ENCODE results near the gene TMEM14C.

The TMEM14C gene

DNA sequence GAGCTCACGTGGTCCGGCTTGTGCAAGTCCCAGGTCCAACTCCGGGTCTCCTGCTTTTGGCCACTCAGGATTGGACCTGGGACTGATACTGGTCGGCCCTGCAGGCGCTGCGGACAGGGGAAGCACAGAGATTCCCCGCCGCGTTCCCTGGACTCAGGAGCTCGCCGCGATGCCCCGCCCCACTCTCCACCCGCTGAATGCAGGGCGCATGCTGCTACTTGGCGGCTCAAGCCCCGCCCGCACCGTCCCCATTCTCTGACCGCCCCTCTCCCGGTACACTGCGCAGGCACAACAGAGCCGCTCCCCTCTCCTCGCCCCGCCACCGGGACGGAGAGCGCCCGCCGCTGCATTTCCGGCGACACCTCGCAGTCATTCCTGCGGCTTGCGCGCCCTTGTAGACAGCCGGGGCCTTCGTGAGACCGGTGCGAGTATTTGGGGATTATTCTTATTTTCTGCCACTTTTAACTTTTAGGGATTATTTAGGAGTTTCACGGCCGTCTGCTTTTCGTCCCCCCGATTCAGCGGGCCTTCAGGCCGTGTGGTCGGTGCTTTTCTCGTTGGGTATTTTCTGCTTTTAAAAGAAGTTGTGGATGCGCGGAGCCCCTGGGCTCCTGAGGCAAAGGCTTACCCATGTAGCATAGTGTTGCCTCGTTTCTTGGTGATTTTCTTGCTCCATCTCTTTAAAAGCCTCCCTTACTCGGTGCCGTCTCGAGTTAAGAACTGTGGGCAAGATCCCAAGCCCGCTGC lies at the start of gene TMEM14C:
Gene TMEM14C, plus strand, starts transcription at position 251 of the 747 bp plus-strand sequence. CDS start 1,544 bp downstream, outside the sequence.
- DNase-seq = peak; percentile 95 to 98

DNA sequence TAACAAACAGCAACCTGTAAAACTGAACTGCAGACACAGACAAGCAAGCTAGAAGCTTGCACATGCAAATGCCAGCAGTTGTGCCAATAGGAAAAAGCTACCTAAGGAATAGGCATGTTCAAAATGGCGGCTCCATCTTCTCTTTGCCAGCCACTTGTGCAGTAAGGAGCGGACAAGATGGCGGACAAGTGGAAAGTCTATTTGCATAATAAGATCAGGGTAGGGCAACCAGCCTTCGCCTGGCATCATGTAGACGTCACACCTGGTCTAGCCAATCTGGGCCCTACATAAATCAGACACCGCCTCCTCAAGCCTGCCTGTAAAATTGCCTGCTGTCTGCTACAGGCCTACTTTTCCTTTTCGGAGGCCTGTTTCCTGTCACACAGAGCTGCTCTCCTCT lies 46.5 kb upstream of the TMEM14C start:
- DNase-seq = no peak

DNA sequence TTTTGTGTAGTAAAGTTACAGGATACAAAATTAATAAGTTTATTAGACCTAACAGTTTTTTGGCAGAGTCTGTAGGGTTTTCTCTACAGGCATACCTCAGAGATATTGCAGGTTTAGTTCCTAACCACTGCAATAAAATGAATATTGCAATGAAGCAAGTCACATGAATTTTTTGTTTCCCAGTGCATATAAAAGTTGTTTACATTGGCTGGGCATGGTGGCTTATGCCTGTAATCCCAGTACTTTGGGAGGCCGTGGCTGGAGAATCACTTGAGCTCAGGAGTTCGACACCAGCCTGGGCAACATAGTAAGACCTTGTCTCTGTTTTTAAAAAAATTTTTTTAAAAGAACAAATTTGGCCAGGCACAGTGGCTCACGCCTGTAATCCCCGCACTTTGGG lies 44.4 kb upstream of the TMEM14C start:
- no peak for DNase-seq

DNA sequence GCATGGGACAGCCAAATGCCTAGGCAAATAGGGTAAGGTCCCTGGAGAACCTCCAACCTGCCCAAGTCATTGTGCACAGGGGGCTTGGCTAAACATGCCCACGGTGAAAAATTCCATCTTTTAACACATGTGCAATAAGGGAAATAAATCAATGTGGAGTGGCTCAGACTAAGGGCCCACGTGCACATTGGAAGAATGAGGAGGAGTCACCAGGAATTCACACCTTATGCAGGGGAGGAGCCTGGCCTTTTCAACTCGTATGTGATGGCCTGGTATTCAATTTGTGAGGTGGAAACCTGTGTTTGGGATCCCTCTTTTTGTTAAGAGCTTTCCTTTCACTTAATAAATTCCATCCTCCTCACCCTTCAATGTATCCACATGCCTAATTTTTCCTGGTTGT lies 41.1 kb upstream of the TMEM14C start:
- no peak for DNase-seq

DNA sequence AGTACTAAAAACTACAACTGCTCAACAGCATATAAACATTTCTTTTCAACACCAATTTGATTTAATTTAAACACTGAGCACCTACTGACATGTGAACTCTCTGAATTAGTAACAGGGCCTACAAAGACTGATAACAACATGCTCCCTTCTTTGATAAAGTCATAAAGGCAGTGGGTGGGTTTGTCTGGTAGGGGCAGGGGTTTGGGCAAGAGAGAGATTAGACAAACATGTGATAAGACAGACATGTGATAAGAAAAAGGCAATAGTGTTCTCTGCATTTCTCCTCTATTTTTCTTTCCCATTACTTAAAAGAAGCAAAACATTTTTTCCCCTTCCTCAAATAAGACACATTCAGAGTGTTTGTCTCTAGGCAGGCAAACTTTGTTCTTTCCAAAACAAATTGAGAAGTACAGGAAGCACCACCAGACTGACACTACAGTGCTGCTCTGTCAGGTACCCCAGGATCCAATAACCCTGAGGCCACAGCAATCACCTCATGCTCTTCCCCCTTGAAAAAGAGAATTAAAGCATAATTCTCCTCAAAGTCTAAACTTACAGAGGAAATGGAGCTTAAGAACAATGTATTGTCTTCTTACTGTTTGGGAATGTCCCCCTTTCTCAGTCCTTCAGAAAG lies 40.4 kb upstream of the TMEM14C start:
- DNase-seq = no peak

DNA sequence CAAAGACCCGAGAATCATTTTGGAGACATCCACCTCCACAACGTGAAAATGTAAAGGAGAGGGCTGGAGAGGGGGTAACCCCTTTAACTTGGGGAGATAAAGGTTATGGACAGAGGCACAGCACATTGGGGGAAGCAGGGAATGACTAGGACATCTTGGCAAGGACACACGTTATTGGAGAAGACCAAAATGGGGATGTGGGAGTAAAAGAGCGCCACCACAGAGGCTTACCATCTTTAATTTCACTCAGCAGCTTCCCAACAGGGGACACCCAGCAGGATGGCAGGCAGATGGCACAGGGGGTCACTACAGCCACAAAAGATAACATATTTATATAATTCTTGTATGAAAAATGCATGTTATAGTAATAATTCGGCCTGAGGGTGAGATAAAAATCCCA lies 38.3 kb upstream of the TMEM14C start:
- no peak for DNase-seq

DNA sequence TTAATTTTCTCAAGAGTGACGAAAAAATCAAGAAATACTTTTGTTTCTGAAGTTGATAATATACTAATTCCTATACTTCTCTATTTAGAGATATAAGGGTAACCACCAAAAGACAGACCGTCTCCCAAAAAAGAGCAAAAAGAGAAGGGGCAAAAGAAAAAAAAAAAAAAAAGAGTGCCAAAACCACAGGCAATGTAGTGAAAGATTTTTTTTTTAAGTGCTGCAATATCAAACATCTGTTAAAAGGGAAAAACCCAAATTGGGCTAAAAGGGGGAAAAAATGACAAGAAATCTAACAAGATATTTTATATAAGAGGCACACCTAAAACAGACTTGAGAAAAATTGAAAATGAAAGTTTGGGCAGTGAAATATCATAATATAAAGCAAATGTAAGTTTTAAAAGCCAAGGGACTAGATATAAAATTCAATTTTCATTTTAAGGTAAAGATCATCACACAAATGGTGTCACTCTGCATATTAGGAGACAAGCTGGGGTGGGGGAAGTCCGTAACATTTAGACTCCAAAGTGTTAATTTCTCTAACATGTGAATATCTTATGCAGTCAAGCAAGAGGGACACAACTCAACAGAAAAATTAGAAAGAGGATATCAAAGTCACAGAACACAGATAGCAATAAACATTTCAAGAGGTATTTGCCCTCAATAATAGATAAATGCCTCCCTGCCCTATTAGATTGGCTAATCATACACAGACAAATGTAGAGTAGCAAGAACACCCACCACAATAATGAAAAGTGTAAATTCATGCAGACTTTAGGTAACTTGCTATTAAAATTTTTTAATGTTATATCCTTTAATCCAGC lies 37.6 kb upstream of the TMEM14C start:
- DNase-seq = no peak

DNA sequence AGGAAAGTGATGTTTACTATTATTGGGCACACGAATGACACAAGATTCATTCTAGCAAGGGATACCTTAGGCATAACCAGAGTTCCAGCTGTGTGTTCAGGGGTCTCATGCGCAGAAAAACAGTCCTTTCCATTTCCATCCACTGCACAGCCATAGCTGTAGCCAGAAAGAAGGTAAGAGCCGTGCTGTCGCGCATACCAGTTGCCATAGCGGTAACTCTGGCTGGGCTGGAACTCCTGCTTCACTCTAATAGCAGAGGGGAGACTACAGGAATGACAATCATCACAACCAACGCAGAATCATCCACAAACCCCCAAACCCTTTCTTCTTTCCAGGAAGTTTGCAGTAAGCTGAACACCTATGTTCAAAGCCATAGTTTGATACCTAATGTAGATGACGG lies 36.0 kb upstream of the TMEM14C start:
- no peak for DNase-seq

DNA sequence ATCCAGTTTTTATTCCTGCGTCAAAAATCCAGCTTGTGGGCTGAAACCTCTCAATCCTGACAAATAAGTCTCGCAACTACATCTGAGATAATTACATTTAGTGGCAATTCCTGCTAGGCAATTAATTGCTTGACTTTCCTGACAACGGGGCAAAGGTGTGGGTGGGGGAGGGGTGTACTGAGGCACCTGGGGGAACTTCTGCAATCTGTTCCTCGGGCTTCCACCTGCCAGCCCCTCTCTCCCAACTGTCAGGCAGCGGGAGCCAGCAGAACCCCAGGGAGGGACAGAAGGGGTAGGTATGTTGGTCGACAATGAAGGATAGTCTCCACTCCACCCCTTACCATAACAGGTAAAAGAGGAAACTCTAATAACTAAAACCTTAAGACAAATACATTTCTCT lies 35.3 kb upstream of the TMEM14C start:
- no peak for DNase-seq

DNA sequence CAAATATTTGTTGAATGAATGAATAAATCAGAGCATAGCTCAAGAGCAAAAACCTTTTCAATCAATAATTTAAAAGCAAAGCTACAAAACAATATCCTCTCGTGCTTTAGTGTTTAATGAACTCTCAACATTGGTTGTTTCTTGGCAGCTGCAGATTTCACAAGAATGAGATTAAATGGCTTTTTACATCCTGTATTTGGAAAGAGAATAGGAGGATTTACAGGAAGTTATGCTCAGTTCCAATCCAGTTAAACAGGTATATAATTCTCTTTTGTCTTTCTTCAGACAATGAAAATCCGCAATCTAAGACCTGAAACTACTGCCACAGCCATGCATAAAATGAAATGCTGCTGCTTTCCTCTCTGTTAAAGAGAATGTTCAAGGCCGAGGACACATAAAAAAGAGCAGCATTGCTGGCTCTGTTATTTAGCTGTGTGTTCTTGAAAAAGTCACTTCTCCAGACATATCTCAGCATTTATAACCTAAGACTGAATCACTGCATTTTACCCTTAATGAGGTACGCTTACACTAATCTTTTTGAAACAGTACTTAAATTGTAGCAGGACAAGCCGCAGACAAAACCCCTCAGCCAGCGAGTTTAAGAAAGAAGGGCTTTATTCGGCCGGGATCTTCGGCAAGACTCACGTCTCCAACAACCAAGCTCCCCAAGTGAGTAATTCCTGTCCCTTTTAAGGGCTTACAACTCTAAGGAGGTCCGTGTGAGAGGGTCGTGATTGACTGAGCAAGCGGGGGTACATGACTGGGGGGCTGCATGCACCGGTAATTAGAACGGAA lies 32.0 kb upstream of the TMEM14C start:
- DNase-seq = no peak

DNA sequence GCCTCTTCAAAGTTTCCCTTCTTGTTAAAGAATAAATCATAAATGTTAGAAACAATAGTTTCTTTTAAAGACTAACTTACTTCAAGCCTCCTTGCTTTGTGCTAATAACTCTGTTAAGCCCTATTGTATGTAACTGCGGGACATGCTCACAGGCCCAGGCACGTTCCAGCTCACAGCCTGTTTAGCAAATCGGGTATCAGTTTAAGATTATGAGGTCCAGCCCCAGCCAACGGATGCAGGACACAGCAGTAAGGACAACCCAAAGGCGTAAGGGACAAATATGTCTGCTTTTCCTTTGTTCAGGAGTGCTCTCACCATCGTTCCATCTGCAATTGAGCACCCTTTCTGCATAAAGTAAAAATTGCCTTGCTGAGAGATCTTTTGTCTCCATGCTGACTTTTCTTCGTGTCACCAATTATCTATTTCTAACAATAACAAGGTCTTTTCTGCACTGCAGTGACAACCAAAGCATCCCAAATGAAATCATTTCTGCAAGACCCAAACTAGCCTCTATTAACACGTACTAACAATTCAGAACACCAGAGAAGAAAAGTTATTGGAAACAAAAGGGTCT lies 29.8 kb upstream of the TMEM14C start:
- no peak for DNase-seq

DNA sequence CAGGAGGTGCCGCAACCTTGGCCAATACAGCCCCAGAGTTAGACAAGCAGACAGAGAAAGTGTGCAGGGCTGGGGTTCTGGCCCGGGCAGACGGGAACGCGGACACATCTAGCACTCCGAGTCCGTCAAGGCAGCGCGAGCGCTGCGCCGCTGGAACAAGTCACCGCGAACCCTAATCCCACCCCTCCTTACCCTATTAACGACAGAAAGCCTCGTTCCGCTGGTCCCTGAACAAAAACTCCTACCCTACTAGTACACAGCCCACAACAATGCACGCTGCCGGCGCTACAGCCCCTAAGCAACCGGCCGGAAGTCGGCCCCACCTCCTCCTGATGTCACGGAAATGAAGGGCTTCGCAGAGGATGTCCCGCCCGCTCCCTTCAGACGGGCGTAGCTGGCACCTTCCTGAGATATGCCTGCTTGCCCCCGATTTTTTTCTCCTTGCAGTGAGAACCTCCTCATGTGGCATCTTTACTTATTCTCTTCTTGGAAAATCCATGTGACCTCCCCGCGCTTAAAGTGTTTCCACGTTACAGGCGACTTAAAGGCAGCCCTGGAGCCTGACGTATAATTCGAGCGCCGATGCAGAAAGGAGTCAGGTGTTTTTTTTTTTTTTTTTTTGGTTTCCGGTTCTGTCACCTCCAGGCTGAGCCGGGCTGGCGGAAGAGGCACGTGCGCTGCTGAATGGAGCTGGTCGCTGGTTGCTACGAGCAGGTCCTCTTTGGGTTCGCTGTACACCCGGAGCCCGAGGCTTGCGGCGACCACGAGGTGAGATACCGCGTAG lies 28.4 kb upstream of the TMEM14C start, which contains the start of the genes C6orf52 and PAK1IP1:
Gene C6orf52, minus strand, starts transcription at position 315 of the 784 bp plus-strand sequence. CDS start 7,066 bp downstream, outside the sequence.
Gene PAK1IP1, plus strand, starts transcription at position 671 of the 784 bp plus-strand sequence. Its CDS starts 14 bp downstream, at position 685.
- peak; percentile 93 to 99 for DNase-seq

DNA sequence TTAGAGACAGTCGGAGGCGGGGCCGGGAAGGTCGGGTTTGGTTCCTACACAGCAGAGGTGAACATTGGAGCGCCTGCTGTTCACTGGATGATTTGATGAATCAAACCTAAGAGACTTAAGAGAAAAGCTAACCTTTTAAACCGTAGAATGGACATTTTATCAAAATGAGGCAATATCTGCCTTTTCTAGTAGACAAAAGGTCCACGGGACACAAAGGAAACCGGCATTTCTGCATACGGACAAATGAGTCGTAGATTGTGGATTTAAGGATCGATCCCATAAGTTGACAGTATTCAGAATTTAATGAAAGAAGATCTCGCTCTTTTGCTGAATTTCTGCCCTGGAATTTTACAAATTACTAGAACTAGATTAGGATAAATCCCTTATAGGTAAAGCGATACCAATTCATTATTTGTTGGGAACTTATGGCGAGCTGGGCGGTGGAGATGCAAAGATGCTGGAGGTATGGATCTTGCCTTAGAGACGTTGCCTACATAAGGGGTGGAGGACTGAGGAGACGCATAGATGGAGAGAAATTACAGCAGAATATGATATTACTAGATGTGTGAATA lies 27.7 kb upstream of the TMEM14C start:
- DNase-seq = no peak

DNA sequence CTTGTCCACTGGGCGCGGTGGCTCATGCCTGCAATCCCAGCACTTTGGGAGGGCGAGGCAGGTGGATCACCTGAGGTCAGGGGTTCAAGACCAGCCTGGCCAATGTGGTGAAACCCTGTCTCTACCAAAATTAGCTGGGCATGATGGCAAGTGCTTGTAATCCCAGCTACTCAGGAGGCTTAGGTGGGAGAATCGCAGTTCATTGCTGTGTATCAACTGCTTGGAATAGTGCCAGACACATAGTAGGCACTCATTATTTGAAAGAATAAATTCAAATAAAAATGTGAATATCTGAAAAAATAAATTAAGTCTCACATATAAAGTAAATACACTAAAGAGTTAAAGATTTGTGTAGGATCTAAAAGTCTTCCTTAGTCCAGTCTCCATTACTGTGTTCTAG lies 26.2 kb upstream of the TMEM14C start:
- no peak for DNase-seq

DNA sequence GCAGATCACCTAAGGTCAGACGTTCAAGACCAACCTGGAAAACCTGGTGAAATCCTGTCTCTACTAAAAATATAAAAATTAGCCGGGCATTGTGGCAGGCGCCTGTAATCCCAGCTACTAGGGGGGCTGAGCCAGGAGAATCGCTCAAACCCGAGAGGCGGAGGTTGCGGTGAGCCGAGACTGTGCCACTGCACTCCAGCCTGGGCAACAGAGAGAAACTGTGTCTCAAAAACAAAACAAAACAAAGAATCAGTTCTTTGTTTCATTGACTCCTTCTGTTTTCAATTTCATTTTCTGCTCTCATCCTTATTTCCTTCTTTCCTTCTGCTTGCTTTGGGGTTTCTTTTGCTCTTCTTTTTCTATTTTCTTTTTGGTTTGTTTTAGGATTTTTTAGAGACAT lies 8.9 kb upstream of the TMEM14C start:
- no peak for DNase-seq

DNA sequence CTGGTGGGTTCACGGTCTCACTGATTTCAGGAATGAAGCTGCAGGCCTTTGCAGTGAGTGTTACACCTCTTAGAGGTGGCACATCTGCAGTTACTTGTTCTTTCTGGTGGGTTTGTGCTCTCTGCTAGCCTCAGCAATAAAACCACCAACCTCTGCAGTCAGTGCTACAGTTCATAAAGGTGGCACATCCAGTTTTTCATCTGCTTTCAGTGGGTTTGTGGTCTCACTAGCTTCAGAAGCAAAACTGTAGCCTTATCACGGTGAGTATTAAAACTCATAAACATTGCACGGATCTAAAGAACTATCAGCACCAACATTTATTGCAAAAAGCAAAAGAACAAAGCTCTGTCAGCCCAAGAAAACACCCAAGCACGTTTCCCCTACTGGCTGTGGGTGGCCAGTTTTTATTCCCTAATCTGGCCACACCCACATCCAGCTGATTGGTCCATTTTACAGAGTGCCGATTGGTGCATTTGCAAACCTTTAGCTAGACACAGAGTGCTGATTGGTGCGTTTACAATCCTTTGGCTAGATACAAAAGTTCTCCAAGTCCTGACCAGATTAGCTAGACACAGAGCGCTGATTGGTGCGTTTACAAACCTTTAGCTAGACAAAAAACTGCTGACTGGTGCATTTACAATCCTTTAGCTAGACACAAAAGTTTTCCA lies 3.4 kb upstream of the TMEM14C start:
- peak in 1 of 2 experiments; percentile 79 for DNase-seq

DNA sequence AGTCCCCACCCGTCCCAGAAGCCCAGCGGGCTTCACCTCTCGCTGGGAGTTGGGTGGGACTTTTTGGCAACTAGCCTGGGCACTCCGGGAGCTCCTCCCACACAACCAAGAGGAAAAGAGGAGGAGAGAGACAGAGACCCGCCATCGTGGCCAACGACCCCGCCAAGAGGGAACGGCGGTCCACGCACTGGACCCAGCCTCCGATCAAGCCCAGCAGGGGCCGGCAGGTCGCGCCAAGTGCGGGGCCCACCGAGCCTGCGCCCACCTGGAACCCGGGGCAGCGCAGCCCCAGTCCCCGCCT lies 3.0 kb upstream of the TMEM14C start:
- DNase-seq = peak; percentile 44 to 79

DNA sequence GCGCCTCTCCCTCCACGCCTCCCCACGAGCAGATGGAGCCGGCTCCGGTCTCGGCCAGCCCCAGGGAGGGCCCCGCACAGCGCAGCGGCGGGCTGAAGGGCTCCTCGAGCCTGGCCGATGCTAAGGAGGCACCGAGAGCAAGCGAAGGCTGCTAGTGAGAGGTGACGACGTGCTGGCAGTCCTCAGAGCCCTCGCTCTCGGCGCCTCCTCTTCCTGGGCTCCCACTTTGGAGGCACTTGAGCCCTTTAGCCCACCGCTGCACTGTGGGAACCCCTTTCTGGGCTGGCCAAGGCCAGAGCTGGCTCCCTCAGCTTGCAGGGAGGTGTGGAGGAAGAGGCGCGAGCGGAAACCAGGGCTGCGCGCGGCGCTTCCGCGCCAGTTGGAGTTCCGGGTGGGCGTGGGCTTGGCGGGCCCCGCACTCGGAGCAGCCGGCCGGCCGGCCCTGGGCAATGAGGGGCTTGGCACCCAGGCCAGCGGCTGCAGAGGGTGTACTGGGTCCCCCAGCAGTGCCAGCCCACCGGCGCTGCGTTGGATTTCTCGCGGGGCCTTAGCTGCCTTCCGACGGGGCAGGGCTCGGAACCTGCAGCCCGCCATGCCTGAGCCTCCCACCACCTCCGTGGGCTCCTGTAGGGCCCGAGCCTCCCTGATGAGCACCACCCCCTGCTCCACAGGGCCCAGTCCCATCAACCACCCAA lies 2.5 kb upstream of the TMEM14C start:
- DNase-seq = peak; percentile 62 to 65

DNA sequence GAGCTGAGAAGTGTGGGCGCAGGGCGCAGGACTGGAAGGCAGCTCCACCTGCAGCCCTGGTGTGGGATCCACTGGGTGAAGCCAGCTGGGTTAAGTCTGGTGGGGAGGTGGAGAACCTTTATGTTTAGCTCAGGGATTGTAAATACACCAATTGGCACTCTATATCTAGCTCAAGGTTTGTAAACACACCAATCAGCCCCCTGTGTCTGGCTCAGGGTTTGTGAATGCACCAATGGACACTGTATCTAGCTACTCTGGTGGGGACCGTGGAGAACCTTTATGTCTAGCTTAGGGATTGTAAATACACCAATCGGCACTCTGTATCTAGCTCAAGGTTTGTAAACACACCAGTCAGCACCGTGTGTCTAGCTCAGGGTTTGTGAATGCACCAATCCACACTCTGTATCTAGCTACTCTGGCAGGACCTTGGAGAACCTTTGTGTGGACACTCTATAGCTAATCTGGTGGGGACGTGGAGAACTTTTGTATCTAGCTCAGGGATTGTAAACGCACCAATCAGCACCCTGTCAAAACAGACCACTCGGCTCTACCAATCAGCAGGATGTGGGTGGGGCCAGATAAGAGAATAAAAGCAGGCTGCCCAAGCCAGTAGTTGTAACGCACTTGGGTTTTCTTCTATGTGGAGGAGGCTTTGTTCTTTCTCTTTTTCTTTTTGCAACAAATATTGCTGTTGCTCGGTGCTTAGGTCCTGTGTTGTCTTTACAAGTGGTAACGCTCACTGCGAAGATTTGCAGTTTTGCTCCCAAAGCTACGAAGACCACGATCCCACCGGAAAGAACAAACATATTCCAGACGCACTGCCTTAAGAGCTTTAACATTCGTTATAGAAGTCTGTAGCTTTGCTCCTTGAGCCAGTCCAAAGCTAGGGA lies 1.7 kb upstream of the TMEM14C start:
- peak; percentile 25 to 53 for DNase-seq

All from SW 1271 (cell line).